ENCODE data around the gene XPA.
A peak's percentile ranks its signal among the peaks of the same experiment; 100 is the strongest.
"Not testable (repeated sequence)": the region's sequence is repeated elsewhere in the genome, so short reads cannot be mapped to it uniquely, and the experiment has no call there.

Gene XPA

DNA sequence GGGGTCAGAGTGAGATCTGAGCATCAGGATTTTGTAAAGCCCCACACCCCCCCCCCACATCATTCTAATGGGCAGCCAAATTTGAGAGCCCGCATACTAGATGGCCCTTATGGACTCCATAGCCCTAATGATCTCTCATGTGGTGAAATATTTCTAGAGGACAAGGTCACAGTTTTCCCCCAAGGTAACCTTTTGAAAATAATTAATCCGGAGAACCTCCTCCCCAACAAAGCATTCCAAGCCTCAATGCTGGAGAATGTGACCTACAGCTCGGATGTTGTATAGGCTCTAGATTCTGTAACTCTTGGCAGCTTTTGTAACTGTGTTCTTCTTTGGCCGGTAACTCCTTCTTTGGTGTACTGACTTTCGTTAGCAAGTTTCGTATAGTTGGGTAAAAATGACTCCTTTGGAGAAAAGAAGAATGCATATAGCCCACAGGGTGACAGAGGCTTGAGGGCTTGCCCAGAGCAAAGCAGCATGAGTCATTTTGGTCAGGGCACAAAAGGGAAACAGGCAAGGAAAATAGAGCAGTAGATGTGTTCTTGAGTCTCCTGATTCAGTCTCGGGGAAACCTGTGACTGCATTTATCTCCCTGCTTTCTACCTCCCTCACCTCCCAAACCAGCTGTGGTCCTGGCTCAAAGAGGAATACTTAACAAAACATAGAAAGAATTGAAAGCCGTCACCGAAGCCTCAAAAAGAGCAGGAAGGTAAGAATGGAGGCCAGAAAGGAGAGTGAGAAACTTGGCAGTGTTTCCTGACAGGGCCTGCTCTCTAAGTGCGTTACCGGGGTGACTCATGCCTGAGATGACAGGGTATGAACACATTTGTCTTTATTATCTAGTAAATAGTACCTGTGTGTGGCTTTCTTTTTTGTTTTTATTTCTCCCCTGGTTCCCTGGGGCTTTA, 6.6 kb upstream of the XPA start:
- no peak for DNase-seq

DNA sequence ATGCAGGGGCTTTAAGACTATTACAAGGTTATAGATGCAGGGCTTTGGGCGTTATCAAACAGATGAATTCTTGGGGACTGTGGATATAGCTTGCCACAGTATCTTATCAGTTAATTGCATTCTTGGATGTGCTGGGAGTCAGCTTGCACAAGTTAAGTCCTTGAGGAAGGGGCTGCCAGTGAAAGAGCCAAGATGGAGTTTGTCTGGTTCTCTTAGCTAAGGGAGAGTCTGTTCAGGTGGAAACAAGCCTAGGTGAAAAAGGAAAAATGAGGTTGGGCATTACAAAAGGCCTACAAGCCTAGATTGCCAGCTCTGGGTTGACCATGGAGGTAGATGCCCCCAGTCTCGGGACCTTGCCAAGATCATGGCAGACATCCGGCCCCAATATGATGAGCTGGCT, 2.7 kb upstream of the XPA start:
- not testable (repeated sequence) for DNase-seq

DNA sequence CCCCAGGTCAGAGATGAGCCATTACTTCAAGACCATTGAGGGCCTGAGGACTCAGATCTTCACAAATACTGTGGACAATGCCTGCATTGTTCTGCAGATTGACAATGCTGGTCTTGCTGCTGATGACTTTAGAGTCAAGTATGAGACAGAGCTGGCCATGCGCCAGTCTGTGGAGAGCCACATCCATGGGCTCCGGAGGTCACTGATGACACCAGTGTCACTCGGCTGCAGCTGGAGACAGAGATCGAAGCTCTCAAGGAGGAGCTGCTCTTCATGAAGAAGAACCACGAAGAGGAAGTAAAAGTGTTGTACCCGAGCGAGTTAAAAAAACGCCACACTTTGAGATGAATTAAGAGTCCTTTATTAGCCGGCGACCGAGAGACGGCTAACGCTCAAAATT, 2.1 kb upstream of the XPA start:
- DNase-seq: not testable (repeated sequence)

DNA sequence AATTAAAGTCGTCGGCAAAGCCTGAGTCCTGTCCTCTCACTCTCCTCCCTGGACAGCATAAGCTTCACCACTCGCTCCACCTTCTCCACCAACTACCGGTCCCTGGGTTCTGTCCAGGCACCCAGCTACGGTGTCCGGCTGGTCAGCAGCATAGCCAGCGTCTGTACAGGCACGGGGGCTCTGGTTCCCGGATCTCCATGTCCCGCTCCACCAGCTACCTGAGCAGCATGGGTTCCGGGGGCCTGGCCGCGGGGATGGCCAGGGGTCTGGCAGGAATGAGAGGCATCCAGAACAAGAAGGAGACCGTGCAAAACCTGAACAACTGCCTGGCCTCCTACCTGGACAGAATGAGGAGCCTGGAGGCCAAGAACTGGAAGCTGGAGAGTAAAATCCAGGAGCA, 1.7 kb upstream of the XPA start:
- no peak for DNase-seq

DNA sequence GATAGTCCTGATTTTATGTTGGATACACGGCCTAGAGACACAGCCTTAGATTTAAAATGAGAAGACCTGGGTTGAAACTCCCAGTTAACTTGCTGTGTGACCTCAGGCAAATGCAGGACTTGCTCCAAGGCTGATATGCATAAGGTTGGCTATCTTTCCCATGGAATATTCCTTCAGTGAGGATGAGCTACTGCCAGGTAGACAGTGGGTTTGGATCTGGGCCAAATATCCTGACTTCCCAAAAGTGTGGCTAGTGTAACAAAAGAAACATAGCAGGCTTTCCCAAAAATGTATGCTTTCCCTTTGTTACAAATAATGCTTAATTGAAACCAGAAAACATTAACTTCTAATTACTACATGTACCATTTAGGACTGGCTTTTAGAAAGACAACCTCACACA, 697 bp upstream of the XPA start:
- no peak for DNase-seq

DNA sequence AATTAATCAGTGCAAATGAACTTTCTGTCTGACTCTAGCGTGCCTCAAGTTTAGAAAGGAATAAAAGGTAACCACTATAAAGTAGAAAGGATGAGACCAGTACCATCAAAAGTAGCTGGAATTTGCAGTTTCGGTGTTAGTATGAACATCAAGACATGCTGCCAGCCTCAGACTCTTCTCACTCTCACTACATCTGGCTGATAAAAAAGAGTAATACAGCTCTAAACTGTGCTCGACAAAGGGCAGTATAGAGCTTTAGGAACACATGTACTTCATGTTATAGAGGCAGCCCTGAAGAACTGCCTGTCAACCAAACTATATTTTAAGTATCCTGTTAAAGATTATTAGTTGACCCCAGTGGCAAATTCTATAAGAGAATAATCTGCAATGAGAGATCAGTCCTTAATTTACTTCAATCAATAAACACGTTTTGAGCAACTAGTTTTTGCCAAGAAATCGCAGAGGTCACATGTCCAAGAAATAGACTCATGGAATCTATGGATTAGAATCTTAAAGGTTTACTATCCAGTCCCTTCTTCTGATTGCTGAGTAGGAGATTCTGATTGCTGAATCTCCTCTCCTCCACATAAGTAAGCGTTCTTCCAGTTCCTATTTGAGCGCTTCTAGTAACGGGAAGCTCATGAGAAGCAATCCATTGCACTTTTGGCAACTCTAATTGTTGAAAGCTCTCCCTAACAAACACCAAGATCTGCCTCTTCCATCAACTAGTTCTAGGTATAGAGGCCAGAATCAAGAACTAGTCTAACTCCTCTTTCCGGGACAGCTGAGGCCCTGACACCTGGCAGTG, 941 bp downstream of the XPA start:
- DNase-seq: no peak

DNA sequence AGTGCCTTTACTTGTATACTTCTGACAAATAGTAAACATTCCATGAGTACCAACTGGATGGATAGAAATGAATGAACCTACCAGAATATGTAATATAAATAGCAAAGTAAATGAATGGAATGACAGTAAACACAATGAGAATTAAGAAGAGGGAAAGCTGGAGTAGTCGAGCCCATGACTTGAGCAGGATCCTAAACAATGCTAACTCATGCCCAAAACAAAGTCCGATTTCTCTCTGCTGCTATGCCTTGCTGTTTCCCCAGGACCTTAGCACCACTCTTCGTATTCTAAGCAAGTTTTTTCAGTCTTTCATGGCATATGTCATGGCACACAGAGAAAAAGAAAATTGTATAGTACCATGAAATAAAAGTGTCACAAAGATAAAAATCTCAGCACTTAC, 1.8 kb downstream of the XPA start:
- DNase-seq: no peak

DNA sequence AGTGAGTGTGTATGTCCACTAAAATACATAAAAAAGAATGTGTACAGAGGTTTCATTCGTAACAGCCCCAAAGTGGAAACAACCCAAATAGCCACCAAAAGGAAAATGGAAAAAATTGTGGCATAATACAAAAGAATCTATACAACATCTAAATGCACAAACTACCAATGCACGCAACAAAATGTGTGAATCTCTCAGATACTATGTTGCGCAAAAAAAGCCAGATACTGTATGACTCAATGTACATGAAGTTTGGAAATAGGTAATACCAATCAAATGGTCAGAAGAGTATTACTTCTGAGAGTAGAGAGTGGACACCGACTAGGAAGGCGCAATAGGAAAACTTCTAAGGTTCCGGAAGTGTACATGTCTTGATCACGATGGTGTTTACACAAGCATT, 2.4 kb downstream of the XPA start:
- no peak for DNase-seq

DNA sequence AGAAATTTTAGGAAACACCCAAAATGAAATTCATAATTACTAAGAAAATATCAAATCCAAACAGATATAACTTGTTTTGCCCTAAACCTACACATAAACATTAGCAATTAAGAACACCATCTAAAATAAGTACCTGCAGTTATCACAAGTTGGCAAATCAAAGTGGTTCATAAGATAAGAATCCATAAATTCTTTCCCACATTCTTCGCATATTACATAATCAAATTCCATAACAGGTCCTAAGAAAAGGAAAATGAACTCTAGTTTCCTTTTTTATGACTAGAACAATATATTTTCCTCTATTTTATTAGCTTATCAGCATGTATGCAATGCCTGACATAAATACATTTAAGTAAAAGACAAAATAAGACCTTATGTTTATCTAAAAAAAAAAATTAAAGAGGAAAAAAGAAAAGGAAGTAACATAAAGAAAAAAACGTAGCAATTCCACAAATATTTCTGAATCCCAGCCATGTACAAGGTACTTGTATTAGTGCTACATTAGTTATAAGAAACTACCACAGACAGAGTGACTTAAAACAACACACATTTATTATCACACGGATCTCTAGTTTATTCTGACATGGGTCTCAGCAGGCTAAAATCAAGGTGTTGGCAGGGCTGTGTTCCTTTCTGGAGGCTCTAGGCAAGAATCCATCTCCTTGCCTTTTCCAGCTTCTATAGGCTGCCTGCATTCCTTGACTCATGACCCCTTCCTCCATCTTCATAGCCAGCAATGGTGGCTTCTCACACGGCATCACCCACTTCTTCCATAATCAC, 7.5 kb downstream of the XPA start:
- DNase-seq: no peak

DNA sequence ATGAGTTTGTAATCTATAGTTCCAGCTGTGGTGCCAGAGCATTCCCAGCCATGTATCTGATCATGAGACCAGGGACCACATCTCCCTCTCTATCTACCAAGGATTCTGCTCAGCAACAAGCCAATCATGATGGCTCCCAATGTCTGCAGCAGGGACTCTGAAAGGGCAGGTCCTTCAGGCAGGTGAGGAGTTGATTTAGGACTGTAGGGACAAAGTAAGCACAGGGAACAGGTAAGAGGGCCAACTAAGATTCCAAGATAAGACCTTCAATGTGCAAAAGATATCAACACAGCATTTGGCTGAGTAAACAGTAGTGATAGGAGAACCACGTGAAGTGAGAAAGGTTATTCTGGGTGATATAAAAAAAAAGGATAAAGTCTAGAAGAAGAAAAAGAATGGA, 8.5 kb downstream of the XPA start:
- DNase-seq: no peak

DNA sequence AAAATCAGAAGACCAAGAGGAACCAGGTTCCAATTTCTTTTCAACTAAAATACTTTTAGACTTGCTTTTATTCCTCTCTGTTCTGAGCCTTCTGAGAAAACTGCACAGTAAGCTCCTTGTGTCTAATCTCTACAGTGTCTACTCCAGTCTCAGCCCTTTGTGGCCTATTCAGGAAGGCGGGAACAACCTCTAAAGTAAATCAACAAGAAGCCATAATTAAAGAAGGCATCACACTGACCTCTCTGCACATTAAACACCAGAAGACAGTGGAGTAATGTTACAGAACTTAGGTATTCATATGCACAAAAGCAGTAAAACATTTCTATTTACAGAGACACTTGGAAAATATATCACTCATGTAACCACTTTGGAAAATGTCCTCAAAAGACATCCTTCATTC, 14.9 kb downstream of the XPA start:
- no peak for DNase-seq

DNA sequence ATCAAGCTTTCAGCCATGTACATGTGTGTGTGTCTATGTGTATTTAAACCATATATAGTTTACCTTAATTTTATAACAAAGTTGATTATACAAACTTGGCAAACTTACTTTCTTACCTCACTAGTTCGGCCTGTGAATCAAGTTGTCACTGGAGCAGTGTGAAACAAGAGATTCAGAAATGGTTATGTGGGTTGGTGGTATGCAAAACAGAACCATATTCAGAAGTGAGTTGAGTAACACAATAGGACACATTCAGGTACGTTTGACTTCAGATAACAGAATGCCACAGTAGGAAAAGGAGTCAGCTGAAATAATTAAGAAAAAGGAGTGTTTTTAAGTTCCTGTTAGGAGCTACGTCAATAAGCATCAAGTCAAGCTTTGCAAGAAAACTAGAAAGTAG, 21.5 kb downstream of the XPA start:
- no peak for DNase-seq

DNA sequence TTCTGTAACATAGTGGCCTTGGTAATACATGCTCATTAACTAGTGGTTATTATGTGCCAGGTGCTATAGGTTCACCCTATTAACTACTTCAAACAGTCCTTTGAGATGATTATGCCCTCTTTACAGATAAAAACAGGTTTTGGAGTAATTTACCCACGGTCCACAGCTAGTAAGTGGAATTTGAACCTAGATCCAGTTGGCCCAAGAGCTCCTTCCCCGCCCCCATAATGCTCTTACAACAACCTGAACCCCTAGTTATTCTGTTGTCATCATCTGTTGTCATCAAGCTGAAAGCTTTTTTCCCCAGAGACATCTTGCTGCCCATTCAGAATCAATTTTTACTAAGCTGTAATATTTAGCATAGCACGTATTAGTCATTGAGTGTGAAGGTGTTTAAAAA, 23.2 kb downstream of the XPA start:
- no peak for DNase-seq

DNA sequence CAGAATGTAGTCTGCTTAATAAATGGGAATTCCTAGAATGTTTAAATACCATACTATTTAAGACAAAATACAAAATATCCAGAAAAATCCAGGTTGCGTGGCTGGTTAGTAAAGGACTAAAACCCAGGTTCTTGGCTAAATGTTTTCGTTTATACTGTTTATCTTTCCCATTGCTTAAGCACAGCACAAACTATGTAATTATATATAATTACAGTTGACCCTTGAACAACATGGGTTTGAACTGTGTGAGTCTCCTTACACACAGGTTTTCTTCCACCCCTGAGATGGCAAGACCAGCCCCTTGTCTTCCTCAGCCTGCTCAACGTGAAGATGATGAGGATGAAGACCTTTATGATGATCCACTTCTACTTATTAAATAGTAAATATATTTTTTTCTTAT, 24.7 kb downstream of the XPA start:
- no peak for DNase-seq

DNA sequence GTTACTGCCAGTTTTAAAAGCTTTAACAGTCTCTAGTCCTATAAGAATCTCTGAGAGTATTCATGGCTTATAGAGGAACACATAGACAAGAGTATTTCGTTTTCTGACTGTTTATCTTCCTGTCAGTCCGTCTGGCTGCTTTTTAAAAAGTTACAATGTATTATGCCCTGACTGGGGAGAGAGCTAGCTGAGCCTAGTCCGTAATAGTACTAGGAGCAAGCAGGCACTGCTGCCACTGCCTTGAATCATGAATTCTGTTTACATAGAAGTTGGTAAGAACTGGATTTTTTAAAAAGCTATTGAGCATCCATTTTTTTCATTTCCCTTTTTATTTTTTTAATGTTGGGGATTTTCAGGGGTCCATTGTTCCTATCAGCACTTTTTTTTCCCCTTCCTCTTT, 26.6 kb downstream of the XPA start:
- no peak for DNase-seq

DNA sequence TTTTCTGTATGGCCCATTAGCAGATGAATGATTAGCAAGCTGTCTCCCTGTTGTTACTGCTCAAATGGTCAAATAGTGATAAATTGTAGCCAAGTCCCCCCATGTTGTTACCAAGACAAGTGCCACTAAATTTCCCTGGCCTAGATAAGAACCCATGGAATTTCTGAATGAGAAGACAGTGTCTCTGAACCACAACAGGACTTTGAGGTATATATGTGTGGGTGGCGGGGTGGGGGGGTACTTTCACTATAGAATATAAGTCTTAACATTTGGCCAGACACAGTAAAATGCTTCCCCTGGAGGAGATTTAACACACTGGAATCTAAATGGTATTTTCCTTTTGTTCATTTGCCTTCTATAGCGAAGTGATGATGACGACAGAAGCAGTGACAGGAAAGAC, 28.7 kb downstream of the XPA start:
- DNase-seq: peak; percentile 8 to 11

DNA sequence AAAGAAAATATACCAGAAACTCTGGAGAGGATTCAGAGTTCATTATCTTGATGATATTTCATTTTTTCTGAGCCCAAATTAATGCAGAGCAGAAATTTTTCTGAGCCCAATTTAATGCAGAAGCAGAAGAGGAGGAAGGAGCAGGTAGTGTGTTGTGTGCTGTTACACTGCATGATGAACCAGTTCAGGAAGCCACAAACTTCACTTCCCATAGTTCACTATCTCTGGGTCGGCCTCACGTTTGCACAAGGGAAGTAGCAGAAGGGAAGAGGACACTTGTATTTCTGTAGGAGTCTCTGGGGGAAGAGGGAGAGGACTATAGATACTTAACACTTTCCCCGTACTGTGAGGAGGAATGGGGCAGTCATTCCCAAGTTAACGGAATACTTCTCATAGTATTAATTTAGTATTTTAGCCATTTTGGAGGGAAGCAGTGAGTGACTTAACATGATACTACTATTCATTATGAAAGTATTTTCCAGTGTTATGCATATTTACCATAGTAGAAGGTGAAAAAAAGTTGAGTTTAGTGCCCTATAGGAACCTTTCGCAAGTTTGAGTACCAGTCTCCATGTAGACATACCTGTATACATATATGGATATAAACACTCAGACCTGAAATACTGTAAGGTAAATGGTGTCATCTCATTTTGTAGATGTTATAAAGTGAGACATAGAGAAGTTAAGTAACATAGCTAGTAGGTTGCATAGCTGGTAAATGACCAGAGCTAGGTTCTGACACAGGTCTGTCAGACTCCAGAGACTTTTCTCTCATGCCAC, 30.0 kb downstream of the XPA start:
- DNase-seq: no peak

DNA sequence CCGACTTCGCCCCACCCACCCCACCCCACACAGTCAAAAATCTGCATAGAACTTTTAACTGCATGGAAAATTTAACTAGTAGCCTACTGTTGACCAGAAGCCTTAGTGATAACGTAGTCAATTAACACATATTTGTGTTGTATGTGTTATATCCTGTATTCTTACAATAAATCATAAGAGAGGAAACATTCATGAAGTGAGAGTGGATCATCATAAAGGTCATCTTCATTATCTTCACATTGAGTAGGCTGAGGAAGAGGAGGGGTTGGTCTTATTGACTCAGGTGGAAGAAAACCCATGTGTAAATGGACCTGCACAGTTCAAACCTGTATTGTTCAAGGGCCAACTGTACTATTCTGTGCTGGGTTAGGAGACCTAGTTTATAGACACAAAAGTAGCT, 31.4 kb downstream of the XPA start:
- DNase-seq: no peak

DNA sequence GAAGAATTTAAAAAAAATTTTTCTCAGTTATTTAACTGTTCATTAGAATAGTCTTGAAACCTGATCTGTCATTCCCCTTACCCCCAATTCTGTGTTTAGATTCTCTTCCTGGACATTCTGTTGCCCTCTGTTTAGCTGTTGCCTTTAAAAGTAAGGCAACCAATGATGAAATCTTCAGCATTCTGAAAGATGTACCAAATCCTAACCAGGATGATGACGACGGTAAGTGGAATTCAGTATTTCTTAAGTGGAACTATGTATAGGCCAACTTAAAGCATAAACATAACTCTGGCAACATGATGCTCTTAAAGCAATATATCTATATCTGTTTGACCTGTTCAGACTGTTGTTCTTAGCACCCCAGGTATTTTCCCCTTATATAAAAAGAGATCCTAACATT, 36.3 kb downstream of the XPA start:
- no peak for DNase-seq

DNA sequence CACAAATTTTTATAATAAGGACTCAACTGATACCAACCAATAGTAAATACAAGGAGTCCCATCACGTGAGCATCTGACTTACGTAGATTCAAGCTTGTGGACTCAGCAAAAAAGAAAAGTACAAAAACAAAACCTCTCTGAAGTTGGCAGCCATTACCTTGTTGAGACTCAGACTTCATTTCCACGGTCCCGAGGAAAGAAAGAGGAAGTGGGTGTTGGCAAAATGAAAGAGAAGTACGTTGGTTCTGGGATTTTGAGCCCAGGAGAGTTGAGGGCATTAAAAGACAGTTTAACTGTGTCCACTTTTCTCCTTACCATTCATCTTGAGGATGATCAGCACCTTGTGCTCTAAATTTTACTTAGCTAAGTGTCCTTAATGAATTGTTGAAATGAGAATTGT, 36.8 kb downstream of the XPA start:
- no peak for DNase-seq

DNA sequence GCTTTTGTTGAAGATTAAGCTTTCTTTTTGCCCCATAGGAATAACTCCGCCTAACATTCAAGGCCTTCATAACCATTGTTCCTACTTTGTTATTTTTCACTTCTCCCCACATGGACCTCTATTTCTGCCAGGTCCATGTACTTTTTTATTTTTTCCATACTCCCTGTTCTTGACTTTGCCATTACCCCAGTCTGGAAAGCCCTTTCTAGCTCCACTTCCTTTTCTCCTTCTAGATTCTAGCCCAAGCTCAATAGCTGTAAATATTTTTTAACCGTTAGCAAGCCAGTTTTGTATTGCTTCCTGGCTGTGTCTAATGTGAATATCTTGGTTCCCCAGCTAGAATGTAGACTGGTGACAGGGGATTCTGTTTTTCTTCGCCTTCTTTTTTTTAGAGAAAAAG, 37.4 kb downstream of the XPA start:
- DNase-seq: no peak

DNA sequence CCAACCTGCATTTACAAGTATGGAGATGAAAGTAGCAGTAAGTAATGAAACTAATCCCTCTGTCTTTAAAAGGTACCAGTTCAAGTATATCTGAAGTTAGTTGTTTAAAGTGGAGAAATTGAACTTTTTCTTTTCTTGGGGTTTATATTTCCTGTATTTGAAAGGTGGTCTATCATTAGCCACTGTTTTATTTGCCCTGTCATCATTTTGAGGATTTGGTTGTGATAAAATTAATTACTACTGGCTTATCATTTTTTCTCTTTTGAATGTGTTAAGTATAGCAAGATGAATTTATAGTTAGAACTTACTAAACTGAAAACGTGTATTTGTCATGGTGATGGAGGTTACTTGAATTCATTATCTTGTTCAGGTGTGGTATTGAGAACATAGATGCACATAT, 38.4 kb downstream of the XPA start:
- no peak for DNase-seq

DNA sequence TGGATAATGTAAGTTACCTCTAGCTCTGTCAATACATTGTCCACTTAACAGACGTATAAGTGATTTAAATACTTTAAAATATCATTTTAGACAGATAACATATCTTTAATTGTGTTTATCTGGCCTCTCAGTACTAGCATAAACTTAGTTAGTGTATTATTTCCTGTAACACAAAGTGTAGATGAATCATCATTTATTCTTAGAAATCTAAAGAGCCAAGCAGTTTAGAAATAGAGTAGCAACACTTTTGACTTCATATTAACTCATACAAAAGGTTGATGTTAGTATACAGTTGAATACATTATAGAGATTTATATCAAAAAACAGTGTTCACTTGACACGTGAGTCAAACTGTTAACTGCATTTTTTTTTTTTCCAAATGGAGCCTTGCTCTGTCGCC, 45.5 kb downstream of the XPA start:
- no peak for DNase-seq
